DMS 273 (cell line): Measurements from ENCODE around the gene WNT7B.
"Not testable (repeated sequence)": the region's sequence is repeated elsewhere in the genome, so short reads cannot be mapped to it uniquely, and the experiment has no call there.

ENCODE experiments used
- DNase-seq: peaks from one replicate; lab custom pipeline; 2025; ENCODE audit not compliant: unreplicated experiment; lab: John Stamatoyannopoulos, UW

WNT7B gene

GRCh38 chr22:46008836-46009596 is 32.1 kb upstream of the WNT7B start:
- DNase-seq, result no peak

DNA sequence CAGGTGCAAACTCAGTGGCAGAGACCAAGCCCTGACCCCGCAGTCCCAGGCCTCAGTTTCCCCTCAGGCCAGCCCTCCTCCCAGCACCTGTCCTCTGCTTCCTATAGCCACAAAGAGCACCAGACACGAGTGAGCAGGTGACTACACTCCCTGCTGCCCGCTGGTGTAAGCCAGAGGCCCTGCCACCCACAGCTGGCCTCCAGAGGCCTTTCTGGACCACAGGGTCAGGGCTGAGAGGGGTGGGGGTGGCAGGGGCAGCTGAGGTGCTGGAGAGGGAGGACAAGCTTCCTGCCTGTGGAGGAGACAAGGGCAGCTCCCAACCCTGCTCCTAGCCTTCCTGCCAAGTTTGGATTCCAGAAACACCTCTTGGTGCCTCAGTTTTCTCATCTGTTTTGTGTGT is 31.3 kb upstream of the WNT7B start:
- DNase-seq, result no peak

GRCh38 chr22:46007848-46008261 is 30.9 kb upstream of the WNT7B start:
- peak; percentile 95 for DNase-seq

DNA sequence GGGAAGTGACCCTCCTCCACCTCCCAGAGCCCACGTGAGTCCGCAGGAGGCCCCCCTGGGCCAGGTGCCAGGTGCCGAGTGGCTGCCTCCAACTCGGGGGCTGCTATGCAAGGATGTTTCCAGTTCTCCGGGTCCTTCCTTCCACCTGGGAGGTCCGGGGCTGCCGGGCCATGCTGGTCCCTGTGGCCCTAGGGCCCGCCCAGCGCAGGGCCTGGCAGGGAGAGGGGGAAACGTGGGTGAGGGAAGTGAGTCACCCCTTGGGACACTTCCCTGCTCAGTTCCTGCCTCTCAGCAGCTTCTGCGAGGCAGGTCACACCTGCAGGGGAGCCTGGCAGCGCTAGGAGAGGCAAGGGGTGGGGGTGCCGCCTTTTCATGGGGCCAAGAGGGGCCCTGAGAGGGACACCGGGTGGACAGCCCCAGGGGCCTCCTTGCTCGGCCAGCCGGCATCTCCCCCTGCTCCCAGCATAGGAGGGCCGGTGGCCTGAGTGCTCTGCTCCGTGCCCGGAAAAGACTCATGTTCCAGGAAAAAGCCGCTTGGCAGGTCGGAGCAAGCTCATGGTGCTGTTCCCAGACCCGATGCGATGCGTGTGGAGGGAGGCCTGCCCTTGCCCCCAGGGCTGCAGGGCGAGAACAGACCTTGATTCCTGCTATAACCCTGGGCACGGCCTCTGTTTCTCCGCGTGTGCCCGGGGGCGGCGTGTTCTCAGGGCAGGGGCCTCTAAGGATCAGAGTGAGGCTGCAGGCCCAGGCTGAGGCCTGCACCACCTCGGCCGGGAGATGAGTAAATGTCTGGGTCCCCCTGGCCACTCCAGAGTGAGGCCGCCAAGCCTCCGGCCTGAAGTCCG is 30.3 kb upstream of the WNT7B start:
- peak; percentile 73 for DNase-seq

DNA sequence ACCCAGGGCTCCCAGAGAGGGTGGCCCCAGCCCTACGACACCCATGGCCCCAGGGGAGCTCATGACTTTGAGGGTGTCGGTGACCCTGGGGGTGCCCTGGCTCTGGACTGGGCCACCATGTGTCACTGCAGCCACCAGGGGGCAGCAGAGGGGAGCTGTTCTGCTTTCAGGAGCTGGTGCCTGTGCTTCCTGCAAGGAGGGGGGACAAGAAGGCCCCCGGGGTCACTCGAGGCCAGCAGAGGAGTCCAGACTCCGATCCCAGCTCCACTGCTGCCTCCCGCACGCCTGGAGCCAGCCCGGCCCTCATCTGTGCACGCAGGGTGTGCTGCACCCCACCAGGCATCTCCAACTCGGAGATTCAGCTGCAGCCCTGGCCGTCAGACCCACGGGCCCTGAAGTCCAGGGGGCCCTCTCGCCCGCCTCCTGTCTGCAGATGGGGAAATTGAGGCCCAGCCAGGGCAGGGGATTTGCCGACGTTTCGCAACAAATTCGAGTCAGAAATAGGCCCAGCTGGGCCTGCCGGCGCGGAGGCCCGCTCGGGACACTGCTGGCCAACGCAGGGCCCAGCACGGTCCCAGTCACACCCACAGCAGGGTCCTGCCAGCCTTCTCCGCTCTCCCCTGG is 29.5 kb upstream of the WNT7B start:
- DNase-seq, result peak; percentile 92

GRCh38 chr22:46005116-46005705 is 28.2 kb upstream of the WNT7B start:
- not testable (repeated sequence) for DNase-seq

- DNase-seq, result no peak
Measured at GRCh38 chr22:46004105-46004866, 27.3 kb upstream of the WNT7B start.

- DNase-seq, result no peak
Measured at GRCh38 chr22:46003271-46004091, 26.5 kb upstream of the WNT7B start.

DNA sequence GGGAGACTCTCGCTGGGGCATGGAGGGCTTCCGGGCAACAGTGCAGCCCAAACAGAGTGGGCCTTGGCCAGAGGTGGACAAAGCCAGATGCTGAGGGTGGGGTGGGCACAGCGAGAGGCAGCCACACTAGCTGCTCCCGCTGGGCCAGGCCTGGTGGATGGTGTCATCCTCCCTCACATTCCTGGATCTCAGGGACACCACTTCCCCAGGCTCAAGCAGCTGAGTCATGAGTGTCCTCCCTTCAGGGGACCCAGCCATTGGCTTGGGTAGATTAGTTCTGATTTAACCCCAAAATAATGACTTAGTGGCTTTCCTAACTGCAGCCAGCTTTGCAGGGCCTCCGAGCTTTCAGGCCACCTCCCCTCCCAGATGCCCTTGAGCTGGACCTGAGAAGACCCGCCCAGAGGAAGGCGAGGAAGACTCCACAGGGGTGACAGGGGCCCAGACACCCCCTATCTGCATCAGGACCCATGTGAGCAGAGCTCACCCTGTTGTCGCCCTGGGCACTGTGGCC is 25.9 kb upstream of the WNT7B start:
- no peak for DNase-seq

DNA sequence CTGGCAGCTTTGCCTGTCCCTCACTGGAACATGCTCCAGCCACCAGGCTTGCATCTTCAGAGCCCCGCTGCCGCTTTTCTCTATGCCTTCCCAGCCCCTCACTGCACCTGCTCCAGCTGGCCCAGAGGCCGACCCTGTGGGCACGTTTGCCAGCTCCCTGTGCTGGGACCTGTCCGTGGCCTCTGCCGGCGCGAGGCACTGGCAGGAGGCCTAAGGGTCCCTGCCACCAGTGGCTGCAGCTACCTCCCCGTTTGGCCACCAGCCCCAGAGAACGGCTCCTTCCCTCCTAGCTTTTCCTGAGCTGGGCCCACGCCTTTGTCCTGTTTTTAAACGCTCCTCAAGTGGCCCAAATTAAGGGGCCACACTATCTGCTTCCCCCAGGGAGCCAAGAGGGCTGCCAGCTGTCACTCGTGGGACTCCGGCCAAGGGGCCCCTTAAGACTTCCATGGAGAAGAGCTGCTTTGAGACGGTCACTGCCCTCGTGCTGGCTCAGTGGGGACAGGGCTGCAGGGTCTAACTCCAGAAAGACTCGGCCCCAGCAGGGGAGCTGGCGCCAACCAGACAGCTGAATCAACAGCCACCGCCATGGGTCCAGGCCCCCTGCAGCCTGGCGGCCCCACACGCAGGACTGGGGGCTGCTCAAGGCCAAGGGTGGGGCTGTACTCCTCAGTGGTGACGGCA is 24.6 kb upstream of the WNT7B start:
- DNase-seq, result peak; percentile 82

DNA sequence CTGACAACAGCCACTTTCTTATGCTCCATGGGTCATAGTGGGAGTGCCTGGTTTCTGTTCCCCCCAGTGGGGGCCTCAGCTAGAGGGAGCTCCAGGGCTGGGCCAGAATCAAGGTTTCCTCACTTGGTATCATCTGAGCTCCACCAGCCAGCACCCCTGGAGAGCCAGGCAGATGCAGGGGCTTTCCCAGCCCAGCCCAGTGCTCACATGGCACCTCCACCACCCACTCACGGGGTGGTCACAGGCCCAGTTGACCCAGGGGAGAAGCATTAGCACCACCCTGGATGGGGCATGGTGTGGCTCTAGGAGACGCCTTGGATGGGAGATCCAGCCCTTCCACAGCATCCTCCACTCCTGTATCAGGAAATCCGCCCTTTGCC is 24.1 kb upstream of the WNT7B start:
- peak; percentile 78 for DNase-seq

- peak; percentile 78 for DNase-seq
Measured at GRCh38 chr22:46000081-46001027, 23.4 kb upstream of the WNT7B start.

DNA sequence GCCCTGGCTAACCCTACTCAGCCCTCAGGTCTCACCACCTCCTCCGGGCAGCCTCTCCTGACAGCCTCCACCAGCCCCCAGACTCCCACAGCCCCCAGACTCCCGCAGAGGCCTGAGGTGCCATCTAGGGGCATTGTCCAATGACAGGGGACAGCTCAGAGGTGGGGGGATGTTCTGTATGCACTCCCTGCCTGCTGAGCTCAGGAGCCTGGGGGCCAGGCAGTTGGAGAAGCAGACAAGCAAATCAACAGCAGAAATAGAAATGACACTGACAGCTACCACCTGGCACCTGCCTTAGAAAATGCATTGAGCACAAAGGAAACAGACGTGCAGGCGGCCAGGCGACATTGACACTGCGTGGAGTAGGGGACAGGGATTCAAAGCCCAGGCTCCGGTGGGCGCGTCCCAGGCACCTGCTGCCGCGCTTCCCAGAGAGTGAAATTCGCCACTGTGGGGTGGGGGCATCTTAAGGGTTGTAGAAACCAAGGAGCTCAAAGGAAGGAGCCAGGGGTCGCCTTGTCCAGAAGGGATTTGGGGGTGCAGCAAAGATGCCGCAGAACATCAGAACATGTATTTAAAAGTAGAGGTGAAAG is 22.5 kb upstream of the WNT7B start:
- no peak for DNase-seq

DNA sequence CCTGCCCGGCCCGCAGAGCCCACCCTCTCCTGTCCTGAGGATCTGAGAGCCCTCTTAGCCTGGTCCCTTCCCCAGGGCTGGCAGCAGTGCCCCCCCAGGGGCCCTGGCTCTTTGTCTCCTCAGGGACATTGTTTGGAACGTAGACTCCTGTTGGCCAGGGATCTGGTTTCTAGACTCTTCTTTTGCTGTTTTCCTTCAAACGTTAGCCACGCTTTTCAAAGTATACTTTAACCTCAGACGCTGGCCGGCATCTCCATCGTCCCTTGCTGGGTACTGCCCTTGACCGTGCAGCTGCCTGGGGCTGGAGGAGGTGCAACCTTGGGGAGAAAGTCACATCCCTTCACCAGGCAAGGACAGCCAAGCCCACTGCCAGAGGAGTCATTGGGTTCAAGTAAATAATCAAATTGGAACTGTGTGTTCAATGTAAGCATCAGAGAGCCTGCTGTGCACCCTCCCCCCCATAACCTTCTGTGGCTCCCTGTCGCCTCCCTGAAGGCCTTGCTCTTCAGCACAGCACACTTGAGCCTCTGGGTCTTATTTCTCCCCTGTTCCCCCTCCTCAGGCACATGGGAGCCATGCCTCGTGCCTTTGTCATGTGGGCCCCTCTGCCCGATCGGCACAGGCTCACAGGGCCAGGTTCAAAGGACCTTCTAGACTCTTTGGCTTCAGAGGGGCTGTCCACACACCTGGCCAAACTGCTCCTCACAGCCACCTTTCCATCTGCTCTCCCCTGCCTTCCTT is 21.8 kb upstream of the WNT7B start:
- DNase-seq, result no peak

DNA sequence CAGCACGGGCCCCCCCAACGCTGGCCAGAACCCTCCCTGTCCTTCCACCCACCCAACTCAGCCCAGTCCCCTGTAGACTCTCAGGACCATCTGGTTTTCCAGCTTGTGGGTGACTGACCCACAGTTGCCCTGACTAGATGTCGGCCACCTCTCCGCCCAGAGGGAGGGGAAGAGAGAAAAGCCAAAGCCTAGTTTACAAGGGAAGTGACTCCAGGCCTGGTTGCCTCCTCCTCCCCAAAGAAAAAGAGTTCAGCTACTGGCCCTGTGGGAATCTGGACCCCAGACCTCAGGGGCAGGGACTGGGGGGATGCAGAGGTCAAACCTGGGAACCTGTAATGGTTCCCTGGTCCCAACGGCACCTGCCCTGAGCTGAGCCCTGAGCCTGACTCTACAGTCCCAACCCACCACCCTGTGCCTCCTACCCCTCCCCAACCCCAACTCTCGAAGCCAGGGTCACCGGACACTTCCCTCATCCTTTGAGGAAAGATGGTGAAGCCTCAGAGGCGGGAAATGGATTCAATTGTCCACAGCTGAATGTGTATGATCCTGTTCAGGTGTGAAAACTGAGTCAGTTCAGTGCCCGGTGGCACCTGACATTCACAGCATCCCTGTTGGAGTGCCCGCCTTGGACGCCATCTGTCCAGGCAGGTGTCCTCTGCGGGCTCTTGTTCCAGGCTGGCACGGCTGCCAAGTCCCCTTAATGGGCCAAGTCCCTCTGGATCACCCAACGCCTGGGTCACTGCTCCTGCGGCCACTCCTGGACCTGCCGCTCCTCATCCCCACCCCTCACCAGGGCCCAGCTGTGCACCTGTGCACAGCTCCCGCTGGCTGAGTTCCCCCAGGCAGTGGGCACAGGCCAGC is 21.0 kb upstream of the WNT7B start:
- peak; percentile 76 for DNase-seq
